PFSK-1 (cell line): ENCODE results near the gene ATP5MG.

Source experiments
- SIN3A ChIP-seq: IDR thresholded peaks from 2 replicates; pipeline ENCODE4 v1.6.1; 2012; ENCODE audit warnings: mild to moderate bottlenecking, low read length, moderate library complexity, borderline replicate concordance; ENCODE audit not compliant: insufficient read depth
- TF ChIP-seq, protein P1 (sequence below), 2 experiments: IDR thresholded peaks; 2 replicates each; pipeline versions ENCODE4 v1.6.1 to v1.8.0; 2011 to 2012; ENCODE audit warnings: low read depth in 2 of 2, low read length in 2 of 2, control low read depth in 1 of 2, inconsistent platforms in 1 of 2, mild to moderate bottlenecking in 1 of 2, moderate library complexity in 1 of 2; ENCODE audit not compliant: insufficient read depth in 1 of 2

DNA sequence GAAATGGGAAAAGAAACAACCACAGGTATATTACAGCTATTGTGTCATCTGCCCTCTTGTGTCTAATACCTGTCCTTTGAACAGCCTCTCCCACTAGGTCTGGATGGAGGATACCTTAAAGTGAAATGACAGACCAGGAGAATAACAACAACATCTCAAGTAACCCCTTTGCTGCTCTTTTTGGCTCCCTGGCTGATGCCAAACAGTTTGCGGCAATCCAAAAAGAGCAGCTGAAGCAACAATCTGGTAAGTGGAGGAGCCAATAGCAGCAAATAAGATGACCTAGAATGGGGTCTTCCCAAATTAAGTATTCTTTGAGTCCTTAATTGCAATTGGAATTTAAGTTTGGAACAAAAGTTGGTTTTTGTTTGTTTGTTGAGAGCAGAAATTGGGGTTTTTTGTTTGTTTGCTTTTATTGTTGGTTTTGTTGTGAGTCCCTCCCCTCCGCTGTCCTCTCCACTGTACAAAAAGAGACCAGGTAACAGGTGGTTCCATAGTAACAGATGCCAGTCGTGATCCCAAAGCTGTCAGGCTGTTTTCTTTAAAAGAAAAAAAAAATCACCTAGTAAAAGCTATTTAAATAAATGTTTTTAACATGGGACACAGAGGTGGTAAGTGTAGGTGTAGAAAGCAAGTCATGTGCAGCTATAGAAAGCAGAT is 36.3 kb upstream of the ATP5MG start:
- TF ChIP-seq, protein P1, sequence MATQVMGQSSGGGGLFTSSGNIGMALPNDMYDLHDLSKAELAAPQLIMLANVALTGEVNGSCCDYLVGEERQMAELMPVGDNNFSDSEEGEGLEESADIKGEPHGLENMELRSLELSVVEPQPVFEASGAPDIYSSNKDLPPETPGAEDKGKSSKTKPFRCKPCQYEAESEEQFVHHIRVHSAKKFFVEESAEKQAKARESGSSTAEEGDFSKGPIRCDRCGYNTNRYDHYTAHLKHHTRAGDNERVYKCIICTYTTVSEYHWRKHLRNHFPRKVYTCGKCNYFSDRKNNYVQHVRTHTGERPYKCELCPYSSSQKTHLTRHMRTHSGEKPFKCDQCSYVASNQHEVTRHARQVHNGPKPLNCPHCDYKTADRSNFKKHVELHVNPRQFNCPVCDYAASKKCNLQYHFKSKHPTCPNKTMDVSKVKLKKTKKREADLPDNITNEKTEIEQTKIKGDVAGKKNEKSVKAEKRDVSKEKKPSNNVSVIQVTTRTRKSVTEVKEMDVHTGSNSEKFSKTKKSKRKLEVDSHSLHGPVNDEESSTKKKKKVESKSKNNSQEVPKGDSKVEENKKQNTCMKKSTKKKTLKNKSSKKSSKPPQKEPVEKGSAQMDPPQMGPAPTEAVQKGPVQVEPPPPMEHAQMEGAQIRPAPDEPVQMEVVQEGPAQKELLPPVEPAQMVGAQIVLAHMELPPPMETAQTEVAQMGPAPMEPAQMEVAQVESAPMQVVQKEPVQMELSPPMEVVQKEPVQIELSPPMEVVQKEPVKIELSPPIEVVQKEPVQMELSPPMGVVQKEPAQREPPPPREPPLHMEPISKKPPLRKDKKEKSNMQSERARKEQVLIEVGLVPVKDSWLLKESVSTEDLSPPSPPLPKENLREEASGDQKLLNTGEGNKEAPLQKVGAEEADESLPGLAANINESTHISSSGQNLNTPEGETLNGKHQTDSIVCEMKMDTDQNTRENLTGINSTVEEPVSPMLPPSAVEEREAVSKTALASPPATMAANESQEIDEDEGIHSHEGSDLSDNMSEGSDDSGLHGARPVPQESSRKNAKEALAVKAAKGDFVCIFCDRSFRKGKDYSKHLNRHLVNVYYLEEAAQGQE (IDR thresholded peaks at IDR 0.05; ENCODE audit: insufficient read depth in 1 of 2, low read depth in 2 of 2, low read length in 2 of 2), result no peak
- TF ChIP-seq SIN3A, result no peak
